ENCODE measurements around the gene NPHP1.

DNA sequence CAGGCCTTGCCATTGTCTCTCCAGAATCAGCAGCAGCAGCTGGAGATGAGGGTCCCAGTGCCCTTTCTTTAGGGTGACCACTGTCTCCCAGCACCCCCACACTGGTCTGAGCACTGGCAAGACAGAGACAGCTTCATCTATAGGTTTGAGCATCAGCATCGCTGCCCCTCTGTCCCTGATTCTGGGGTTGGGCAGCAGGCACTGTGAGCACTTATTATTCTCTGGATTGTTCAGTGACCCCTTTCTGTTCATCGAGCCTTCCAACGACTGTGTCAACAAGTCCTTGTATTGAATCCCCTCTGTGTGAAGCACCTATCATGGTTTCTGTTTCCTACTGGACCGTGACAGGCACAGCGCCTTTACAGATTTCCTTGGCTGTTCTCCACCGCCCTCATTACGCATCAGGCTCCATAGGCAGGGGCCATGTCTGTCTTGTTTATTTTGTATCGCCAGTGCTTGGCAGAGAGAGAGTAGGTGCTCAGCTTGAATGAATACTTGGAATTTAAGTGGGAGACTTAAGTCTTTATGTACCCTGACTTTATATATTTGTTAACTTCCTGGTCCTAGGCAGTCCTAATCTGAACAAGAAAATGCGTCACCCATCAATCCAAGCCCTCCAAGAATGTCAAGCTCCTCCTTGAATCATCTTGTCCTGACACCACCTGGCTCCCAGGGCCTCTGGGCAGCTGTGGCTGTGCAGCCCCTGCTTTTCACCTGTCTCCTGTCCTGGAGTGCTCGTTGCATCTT, 100.6 kb downstream of the NPHP1 start:
- TF ChIP-seq, protein P1, sequence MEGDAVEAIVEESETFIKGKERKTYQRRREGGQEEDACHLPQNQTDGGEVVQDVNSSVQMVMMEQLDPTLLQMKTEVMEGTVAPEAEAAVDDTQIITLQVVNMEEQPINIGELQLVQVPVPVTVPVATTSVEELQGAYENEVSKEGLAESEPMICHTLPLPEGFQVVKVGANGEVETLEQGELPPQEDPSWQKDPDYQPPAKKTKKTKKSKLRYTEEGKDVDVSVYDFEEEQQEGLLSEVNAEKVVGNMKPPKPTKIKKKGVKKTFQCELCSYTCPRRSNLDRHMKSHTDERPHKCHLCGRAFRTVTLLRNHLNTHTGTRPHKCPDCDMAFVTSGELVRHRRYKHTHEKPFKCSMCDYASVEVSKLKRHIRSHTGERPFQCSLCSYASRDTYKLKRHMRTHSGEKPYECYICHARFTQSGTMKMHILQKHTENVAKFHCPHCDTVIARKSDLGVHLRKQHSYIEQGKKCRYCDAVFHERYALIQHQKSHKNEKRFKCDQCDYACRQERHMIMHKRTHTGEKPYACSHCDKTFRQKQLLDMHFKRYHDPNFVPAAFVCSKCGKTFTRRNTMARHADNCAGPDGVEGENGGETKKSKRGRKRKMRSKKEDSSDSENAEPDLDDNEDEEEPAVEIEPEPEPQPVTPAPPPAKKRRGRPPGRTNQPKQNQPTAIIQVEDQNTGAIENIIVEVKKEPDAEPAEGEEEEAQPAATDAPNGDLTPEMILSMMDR (IDR thresholded peaks at IDR 0.05) = no peak
- TF ChIP-seq EZH2 (IDR thresholded peaks at IDR 0.05; ENCODE audit: borderline replicate concordance, insufficient read depth, low read depth, low read length, poor library complexity, severe bottlenecking) = no peak
